H9 (cell line): Measurements from ENCODE around the gene ZNF521. TPM values are rescaled to one million over a fixed set of nuclear protein-coding genes. Genes with fewer than 3 reads are reported as not detected.

Experiments
- DNase-seq: peaks from one replicate; pipeline ENCODE4 v3.0.0-alpha.2; 2017
- H2AFZ ChIP-seq: one replicate; pipeline ENCODE4 v1.6.1; 2013; ENCODE audit warnings: mild to moderate bottlenecking, low read length, control low read depth, moderate library complexity
- H2AK5ac ChIP-seq: 2 replicates; pipeline ENCODE4 v1.6.1; 2013; ENCODE audit warnings: low read length, control low read depth, mixed read lengths; ENCODE audit not compliant: insufficient read length
- H2BK120ac ChIP-seq: one replicate; pipeline ENCODE4 v1.6.1; 2013; ENCODE audit warnings: low read depth, mild to moderate bottlenecking, low read length, control low read depth, inconsistent platforms; ENCODE audit not compliant: poor library complexity, severe bottlenecking
- H2BK12ac ChIP-seq: 2 replicates; pipeline ENCODE4 v1.6.1; 2013; ENCODE audit warnings: low read length, control low read depth, mixed read lengths, low read depth; ENCODE audit not compliant: insufficient read length
- H2BK15ac ChIP-seq: 2 replicates; pipeline ENCODE4 v1.6.1; 2013; ENCODE audit warnings: low read depth, low read length, control low read depth
- H2BK20ac ChIP-seq: one replicate; pipeline ENCODE4 v1.6.1; 2013; ENCODE audit warnings: low read depth, mild to moderate bottlenecking, low read length, control low read depth, inconsistent platforms; ENCODE audit not compliant: poor library complexity, severe bottlenecking
- H2BK5ac ChIP-seq: 2 replicates; pipeline ENCODE4 v1.6.1; 2013; ENCODE audit warnings: low read length, control low read depth, mixed read lengths; ENCODE audit not compliant: insufficient read length
- H3K14ac ChIP-seq: 2 replicates; pipeline ENCODE4 v1.6.1; 2013; ENCODE audit warnings: low read length, control low read depth; ENCODE audit not compliant: insufficient read depth
- H3K18ac ChIP-seq: 2 replicates; pipeline ENCODE4 v1.6.1; 2013; ENCODE audit warnings: low read depth, mild to moderate bottlenecking, mixed read lengths, low read length, control low read depth; ENCODE audit not compliant: insufficient read length
- H3K23ac ChIP-seq: 2 replicates; pipeline ENCODE4 v1.6.1; 2013; ENCODE audit warnings: low read length, control low read depth, mixed read lengths, low read depth; ENCODE audit not compliant: insufficient read length
- H3K23me2 ChIP-seq: 2 replicates; pipeline ENCODE4 v1.6.1; 2013; ENCODE audit warnings: low read depth, mild to moderate bottlenecking, mixed read lengths, low read length, control low read depth; ENCODE audit not compliant: insufficient read length, poor library complexity, severe bottlenecking
- H3K27ac ChIP-seq: 2 replicates; pipeline ENCODE4 v1.5.1; 2013; ENCODE audit warnings: low read length, control low read depth, mixed read lengths, low read depth; ENCODE audit not compliant: insufficient read length
- H3K27me3 ChIP-seq: 2 replicates; pipeline ENCODE4 v1.6.1; 2013; ENCODE audit warnings: low read length, control low read depth, inconsistent platforms; ENCODE audit not compliant: insufficient read depth
- H3K4ac ChIP-seq: 2 replicates; pipeline ENCODE4 v1.6.1; 2013; ENCODE audit warnings: low read depth, mild to moderate bottlenecking, control low read depth, inconsistent platforms, low read length, moderate library complexity
- H3K4me1 ChIP-seq: 2 replicates; pipeline ENCODE4 v1.6.1; 2013; ENCODE audit warnings: low read length, control low read depth, inconsistent platforms; ENCODE audit not compliant: insufficient read depth
- H3K4me2 ChIP-seq: 2 replicates; pipeline ENCODE4 v1.6.1; 2013; ENCODE audit warnings: low read length, control low read depth, mixed read lengths; ENCODE audit not compliant: insufficient read length, insufficient read depth
- H3K56ac ChIP-seq: 2 replicates; pipeline ENCODE4 v1.6.1; 2013; ENCODE audit warnings: low read depth, mild to moderate bottlenecking, mixed read lengths, low read length, control low read depth; ENCODE audit not compliant: insufficient read length
- H3K79me1 ChIP-seq: 2 replicates; pipeline ENCODE4 v1.6.1; 2013; ENCODE audit warnings: low read depth, mild to moderate bottlenecking, moderate library complexity, low read length, control low read depth, inconsistent platforms; ENCODE audit not compliant: insufficient read depth, poor library complexity, severe bottlenecking
- H3K79me2 ChIP-seq: 2 replicates; pipeline ENCODE4 v1.6.1; 2013; ENCODE audit warnings: low read length, control low read depth, inconsistent platforms; ENCODE audit not compliant: insufficient read depth
- H3K9ac ChIP-seq: 2 replicates; pipeline ENCODE4 v1.6.1; 2013; ENCODE audit warnings: low read length, control low read depth, mixed read lengths; ENCODE audit not compliant: insufficient read length; ENCODE audit errors: extremely low read depth
- H3K9me3 ChIP-seq: one replicate; pipeline ENCODE4 v1.6.1; 2013; ENCODE audit warnings: low read depth, low read length, inconsistent platforms; ENCODE audit not compliant: control insufficient read depth
- H3T11ph ChIP-seq: one replicate; pipeline ENCODE4 v1.6.1; 2013; ENCODE audit warnings: mild to moderate bottlenecking, low read length, control low read depth, inconsistent platforms
- H4K20me1 ChIP-seq: one replicate; pipeline ENCODE4 v1.6.1; 2013; ENCODE audit not compliant: control insufficient read depth, insufficient read length, insufficient read depth
- H4K5ac ChIP-seq: 2 replicates; pipeline ENCODE4 v1.6.1; 2013; ENCODE audit warnings: low read depth, mild to moderate bottlenecking, mixed read lengths, low read length, control low read depth; ENCODE audit not compliant: insufficient read length
- H4K8ac ChIP-seq: replicated peaks from 2 replicates; pipeline ENCODE4 v1.6.1; 2013; ENCODE audit warnings: low read length, control low read depth, mixed read lengths, low read depth; ENCODE audit not compliant: insufficient read length
- H4K91ac ChIP-seq: 2 replicates; pipeline ENCODE4 v1.6.1; 2013; ENCODE audit warnings: low read depth, mild to moderate bottlenecking, moderate library complexity, mixed read lengths, low read length, control low read depth; ENCODE audit not compliant: insufficient read length
- H3K27ac Mint-ChIP-seq, 3 experiments: 2 replicates in 2 of 3; 3 replicates in 1 of 3; pipeline ENCODE4 v1.8.0; 2020 to 2021; ENCODE audit warnings: mixed read lengths in 3 of 3, mild to moderate bottlenecking in 1 of 3, moderate library complexity in 1 of 3
- H3K27me3 Mint-ChIP-seq: 2 replicates; pipeline ENCODE4 v1.8.0; 2021; ENCODE audit warnings: low read depth, mild to moderate bottlenecking, moderate library complexity, mixed read lengths
- H3K36me3 Mint-ChIP-seq, 3 experiments: 2 replicates in 2 of 3; 3 replicates in 1 of 3; pipeline ENCODE4 v1.8.0; 2020 to 2021; ENCODE audit warnings: low read depth in 3 of 3, mixed read lengths in 3 of 3; ENCODE audit not compliant: insufficient read depth in 1 of 3
- H3K4me1 Mint-ChIP-seq, 2 experiments: 2 replicates each; pipeline ENCODE4 v1.8.0; 2020; ENCODE audit warnings: mixed read lengths in 2 of 2
- H3K4me3 Mint-ChIP-seq, 2 experiments: 2 replicates in 1 of 2; 3 replicates in 1 of 2; pipeline ENCODE4 v1.8.0; 2020 to 2021; ENCODE audit warnings: mild to moderate bottlenecking in 2 of 2, mixed read lengths in 2 of 2, moderate library complexity in 1 of 2
- H3K9me3 Mint-ChIP-seq, 2 experiments: 2 replicates in 1 of 2; 3 replicates in 1 of 2; pipeline ENCODE4 v1.8.0; 2020; ENCODE audit warnings: mild to moderate bottlenecking in 2 of 2, mixed read lengths in 2 of 2, moderate library complexity in 1 of 2
- CTCF ChIP-seq: fragments of 200-600 bp; sonication (generic); conservative IDR thresholded peaks from 3 replicates; pipeline ENCODE4 v1.8.0; 2021; ENCODE audit warnings: antibody characterized with exemption, mild to moderate bottlenecking
- WGBS: extraction: QIAGEN DNeasy Blood & Tissue Kit; methylation state at CpG from one replicate; pipeline ENCODE4 v1.1.7; 2013; ENCODE audit warnings: missing lambda C conversion rate, low lambda C conversion rate, mixed read lengths; ENCODE audit not compliant: insufficient read length; ENCODE audit errors: extremely low coverage; 5-methylcytosine and 5-hydroxymethylcytosine counted together
- total RNA-seq: library from RNA; stranded (reverse); gene quantifications from 2 replicates; pipeline ENCODE4 v1.2.1, GENCODE V29; 2021

Gene ZNF521
- total RNA-seq, 1 experiment from 2014 or later = 3.3 TPM

- Histone ChIP-seq H3K4me2 (no peak overlapping the region), H3K27me3 (no peaks in the 10 kb centered on the region), H2AK5ac (no peak overlapping the region), H2BK20ac (no peak overlapping the region), H4K8ac (no peak overlapping the region), H4K5ac (no peak overlapping the region), H2BK12ac (no peak overlapping the region), H3K79me1 (no peaks in the 10 kb centered on the region), H3K56ac (no peak overlapping the region), H3K23me2 (no peaks in the 10 kb centered on the region), H4K91ac (no peak overlapping the region), H3K14ac (no peak overlapping the region), H2BK5ac (no peak overlapping the region), H3K4ac (no peak overlapping the region), H3K4me1 (no peaks in the 10 kb centered on the region; the same call in 1 of the 2 replicates), H2BK15ac (no peak overlapping the region), H3K9me3 (no peaks in the 10 kb centered on the region), H3T11ph (no peak overlapping the region), H3K23ac (no peak overlapping the region), H4K20me1 (no peaks in the 10 kb centered on the region), H2BK120ac (no peak overlapping the region), H3K9ac (no peak overlapping the region), H3K79me2 (no peaks in the 10 kb centered on the region), H2AFZ (no peak overlapping the region), H3K27ac (no peak overlapping the region), H3K18ac (no peak overlapping the region)
- H3K36me3 Mint-ChIP-seq = no peaks in the 10 kb centered on the region
- peaks cover 0 to 16% of the 10 kb centered on the region in 2 experiments; a peak in 2 of 4 replicates for H3K4me1 Mint-ChIP-seq
- no peaks in the 10 kb centered on the region for H3K9me3 Mint-ChIP-seq
- WGBS = no CpG with 5 or more reads among the region's 3 CpGs
- DNase-seq = no peak
- H3K27ac Mint-ChIP-seq = no peak overlapping the region
- no peaks in the 10 kb centered on the region; the same call in 1 of the 2 replicates for H3K27me3 Mint-ChIP-seq
- H3K4me3 Mint-ChIP-seq = no peak overlapping the region
- TF ChIP-seq CTCF = no peak; the same call in 2 of the 3 replicates
These were observed 210.6 kb downstream of the ZNF521 start for GRCh38 chr18:25141399-25141798.
